Posterior cingulate gyrus (tissue), 11 donors: ENCODE results near the gene CACNA1B.
"Not testable (repeated sequence)": the region's sequence is repeated elsewhere in the genome, so short reads cannot be mapped to it uniquely, and the experiment has no call there.

Experiments used
- DNase-seq, 10 donors: peaks; one replicate each; pipeline versions ENCODE4 v3.0.0 to v3.0.0-alpha.2; 2020 to 2021; ENCODE audit warnings: mixed read lengths in 3 of 10
- intact Hi-C: fragments of 100-400 bp; cut with DNase I; formaldehyde crosslinking; loops from one replicate; pipeline ENCODE4 v1.15.1; 2023

CACNA1B gene

DNA sequence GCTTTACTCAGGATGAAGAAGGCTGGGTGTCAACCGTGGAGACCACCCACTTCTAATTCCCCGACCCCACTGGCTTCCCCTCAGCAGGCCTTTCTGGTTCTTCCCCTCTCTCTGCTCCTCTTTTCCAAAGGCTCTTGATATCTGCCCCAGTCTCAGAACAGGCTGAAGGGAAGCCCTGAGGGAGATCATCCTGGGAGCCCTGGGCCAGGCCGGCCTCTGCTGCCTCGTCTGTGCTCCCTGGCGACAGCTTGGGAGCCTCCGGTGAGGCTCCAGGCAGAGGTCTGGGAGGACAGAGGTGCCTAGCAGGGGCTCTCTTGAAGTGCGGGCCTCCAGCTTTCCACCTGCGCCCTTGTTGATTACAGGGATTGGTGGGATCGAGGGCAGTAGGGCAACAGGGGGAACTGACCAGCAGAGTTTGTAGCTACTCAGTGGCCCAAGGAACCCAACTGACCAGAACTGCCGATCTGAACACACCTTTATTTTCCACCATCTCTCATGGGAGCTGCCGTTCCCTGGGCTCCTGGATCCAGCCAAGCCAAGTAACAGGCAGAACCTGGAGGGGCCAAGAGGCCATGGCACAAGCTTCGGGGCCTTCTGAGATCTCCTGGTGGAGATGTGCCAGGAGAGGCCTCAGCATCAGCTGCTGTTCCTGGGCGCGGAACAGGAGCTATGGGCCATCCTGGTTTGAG is 198.5 kb downstream of the CACNA1B start:
- peak in 3 of 10 donors; percentile 8 to 67 (median 64) for DNase-seq
- intact Hi-C loops, result no loop called here

DNA sequence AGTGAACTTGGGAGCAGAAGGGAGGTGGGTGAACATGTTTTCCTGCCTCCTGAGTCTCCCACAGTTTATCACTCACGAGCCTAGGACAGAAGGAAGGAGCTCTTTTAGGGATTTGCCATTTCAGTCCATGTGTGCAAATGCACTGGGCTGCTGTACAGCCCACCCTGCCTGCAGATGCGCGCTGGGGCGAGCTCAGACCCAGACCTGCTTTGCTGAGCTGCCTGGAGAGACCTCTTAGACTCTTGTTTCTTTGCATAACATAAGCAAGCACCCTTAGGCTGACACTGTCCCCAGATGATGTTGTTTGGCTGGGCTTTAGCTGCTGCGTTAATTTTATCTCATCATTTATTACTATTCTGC is 199.0 kb downstream of the CACNA1B start:
- intact Hi-C loops, result no loop called here
- DNase-seq, result peak in 3 of 10 donors; percentile 7 to 70 (median 38)

DNA sequence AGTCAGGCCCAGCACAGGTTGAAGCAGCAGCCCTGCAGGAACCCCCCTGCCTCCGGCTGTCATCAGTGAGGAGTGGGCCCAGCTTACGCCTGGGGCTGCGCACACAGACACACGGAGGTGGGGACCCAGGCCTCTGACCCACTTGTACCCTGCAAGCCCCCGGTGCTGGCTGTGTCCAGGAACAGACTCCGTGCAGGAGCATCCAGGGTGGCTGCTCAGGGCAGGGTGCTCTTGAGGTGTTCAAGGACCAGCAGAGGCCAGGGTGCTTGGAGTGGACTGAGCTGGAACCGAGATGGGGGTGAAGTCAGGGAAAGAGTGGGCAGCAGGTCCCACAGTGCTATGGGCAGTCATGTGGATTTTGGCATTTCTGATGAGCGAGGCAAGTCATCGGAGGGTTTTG is 199.5 kb downstream of the CACNA1B start:
- intact Hi-C loops, result no loop called here
- DNase-seq, result peak in 2 of 10 donors; percentile 56 to 73

- intact Hi-C loops, result no loop called here
- peak in 2 of 10 donors; percentile 33 to 58 for DNase-seq
Observed at GRCh38 chr9:138077898-138078540, 200.4 kb downstream of the CACNA1B start.

DNA sequence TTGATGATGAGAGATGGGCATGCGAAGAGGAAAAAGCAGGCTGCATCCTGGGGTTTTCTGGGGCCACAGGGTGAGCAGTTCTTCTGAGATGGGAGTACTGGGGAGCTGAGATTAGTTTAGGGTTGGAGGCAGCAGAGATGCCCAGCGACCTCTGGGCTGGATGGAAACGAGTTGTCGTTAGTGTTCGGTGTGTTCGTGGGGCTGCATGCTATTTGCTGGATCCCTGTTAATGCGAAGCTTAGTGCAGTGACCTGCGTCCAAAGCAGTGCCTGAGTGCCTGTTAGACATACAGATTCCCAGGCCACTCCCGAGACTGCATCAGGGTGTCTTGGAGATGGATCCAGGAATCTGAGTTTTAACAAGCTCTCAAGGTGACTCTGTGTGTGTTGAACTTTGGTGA is 201.3 kb downstream of the CACNA1B start:
- DNase-seq, result peak in 1 of 10 donors; percentile 20
- intact Hi-C loops, result no loop called here

GRCh38 chr9:138080979-138081378 is 203.4 kb downstream of the CACNA1B start:
- intact Hi-C loops, result no loop called here
- DNase-seq, result peak in 2 of 10 donors; percentile 8 to 44

DNA sequence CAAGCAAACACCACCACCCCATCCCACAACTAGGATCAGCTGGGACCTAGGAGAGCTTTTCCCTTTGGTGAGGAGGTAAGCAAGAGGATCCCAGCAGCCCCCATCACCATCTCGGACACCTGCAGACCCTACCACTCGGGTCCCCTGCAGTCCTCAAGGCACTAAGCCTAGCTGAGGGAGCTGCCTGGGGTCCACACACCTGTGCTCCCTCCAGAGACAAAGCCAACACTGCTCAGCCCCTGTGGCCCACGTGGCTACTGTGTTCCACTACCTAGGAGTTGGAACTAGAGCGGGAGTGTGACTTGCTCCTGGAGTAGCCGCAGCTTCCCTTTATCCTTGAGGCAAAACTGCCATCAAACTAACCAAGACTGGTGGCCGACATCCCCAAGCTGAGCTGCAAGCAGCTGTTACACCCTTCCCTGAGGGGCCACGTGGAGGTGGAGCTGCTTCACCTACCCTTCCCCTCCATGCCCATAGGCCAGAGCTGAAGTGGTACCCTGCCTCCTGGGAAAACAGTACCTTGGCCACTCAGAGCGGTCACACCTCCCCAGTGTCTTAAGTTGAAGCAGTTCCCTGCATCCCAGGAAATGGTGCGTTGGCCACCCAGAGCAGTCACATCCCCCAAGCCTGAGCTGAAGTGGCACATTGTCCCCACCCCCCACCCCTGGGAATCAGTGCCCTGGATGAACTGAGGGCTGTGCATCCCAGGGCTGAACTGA is 205.5 kb downstream of the CACNA1B start:
- intact Hi-C loops, result no loop called here
- DNase-seq, result peak in 5 of 10 donors; percentile 2 to 61 (median 10)

GRCh38 chr9:138083873-138084272 is 206.3 kb downstream of the CACNA1B start:
- peak in 2 of 10 donors; percentile 1 to 56 for DNase-seq
- intact Hi-C loops, result no loop called here

- DNase-seq, result no peak
- intact Hi-C loops, result no loop called here
Observed at GRCh38 chr9:138085568-138085967, 208.0 kb downstream of the CACNA1B start.

DNA sequence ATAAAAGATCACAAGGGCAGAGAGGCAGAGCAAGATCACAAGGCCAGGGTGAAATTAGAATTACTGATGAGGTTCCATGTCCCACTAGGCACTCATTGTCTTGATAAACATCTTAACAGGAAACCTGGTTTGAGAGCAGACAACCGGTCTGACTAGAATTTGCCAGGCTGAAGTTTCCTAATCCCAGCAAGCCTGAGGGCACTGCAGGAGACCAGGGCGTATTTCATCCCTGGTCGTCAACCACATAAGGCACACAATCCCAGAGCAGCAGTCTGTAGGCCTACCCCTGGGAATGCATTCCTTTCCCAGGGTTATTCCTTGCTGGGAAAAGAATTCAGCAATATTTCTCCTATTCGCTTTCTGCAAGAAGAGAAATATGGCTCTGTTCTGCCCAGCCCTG is 214.5 kb downstream of the CACNA1B start:
- intact Hi-C loops, DNase-seq: not testable (repeated sequence)

GRCh38 chr9:138094028-138094427 is 216.4 kb downstream of the CACNA1B start:
- intact Hi-C loops, result no loop called here
- no peak for DNase-seq

DNA sequence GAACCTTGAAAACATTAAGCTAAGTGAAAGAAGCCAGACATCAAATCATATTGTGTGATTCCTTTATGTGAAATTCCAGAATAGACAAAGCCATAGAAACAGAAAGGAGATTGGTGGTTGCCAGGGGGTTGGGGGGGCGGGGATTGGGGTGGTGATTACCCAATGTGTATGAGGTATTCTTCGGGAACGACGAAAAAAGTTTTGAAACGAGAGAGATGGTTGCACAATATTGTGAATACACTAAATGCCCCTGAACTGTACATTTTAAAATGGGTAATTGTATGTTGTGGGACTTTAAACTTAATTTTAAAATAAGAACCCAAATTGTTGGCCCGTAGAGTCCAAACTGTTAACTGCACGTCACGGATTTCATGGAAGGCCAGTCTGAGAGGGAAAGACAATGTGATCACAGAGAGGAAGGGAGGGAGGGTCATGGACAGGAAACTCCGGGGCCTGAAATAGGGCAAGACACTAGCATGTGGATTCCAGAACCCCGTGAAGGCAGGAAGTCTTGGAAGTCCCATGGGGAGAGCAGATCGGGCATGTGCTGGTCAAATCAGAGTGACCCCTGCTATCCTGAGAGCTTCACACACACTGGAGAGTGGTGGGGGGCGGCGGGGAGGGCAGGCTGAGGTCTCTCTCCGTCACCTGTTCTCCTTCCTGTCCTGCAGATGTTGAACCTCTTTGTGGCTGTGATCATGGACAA is 218.4 kb downstream of the CACNA1B start:
- DNase-seq, result peak in 1 of 10 donors; percentile 1
- intact Hi-C loops, result no loop called here

- peak in 2 of 10 donors; percentile 9 to 50 for DNase-seq
- intact Hi-C loops, result no loop called here
Observed at GRCh38 chr9:138096519-138096845, 218.9 kb downstream of the CACNA1B start.

DNA sequence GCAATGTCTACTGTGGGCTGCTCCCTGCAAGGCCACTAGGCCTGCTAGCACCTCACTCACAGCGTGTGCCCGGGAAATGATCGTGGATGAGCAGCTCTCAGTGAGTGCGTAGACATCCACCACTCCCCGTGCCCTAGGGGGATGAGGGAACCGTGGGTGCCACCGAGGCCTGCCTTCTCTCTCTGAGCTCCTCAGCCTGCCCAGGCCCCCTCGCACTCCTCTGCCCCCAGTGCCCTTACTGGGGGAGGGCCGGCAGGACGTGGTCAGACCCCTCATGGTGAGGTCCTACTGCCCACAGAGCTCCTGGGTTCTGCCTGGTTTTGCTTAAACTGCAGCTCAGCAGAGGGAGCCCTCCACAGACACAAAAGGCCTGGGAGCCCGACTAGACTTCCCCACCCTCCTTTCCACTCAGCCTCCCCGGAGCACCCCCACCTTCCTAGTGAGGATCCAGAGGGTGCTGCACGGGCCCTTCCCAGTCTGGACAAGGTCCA is 220.0 kb downstream of the CACNA1B start:
- peak in 4 of 10 donors; percentile 6 to 86 (median 52) for DNase-seq
- intact Hi-C loops, result no loop called here

GRCh38 chr9:138098116-138098907 is 220.7 kb downstream of the CACNA1B start:
- DNase-seq, result peak in 4 of 10 donors; percentile 5 to 73 (median 38)
- intact Hi-C loops, result no loop called here

DNA sequence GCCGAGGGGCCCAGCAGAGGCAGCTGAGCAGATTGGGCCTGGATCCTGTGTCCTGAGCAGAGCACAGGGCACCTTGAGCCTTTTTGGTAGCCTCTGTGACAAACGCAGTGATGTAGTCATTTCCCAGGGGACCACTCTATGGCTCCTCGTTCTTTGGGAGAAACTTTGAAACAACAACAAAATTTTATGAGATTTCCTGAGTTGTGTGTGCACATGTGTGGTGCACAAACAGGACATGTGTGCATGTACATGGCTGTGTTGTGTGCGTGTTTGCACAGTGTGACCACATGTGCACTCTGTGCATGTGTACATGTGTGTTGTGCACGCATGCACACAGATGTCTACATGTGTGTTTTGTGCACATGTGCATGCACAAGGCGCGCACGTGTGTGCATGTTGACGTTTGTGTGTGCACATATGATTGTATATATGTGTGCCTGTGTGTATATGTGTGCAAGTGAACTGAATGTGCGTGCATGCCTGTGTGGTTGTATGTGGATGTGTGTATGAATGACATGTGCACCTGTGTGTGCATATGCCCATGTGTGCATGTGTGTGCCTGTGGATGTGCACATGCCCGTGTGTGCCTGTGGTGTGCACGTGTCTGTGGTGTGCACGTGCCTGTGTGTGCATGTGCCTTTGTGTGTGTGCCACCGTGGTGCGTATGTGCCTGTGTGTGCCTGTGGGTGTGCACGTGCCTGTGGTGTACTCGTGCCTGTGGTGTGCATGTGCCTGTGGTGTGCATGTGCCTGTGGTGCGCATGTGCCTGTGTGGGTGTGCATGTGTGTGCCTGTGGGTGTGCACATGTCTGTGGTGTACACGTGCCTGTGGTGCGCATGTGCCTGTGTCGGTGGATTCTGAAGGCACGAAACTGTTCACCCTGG is 221.6 kb downstream of the CACNA1B start:
- intact Hi-C loops, result no loop called here
- DNase-seq, result peak in 4 of 10 donors; percentile 1 to 81 (median 50)

DNA sequence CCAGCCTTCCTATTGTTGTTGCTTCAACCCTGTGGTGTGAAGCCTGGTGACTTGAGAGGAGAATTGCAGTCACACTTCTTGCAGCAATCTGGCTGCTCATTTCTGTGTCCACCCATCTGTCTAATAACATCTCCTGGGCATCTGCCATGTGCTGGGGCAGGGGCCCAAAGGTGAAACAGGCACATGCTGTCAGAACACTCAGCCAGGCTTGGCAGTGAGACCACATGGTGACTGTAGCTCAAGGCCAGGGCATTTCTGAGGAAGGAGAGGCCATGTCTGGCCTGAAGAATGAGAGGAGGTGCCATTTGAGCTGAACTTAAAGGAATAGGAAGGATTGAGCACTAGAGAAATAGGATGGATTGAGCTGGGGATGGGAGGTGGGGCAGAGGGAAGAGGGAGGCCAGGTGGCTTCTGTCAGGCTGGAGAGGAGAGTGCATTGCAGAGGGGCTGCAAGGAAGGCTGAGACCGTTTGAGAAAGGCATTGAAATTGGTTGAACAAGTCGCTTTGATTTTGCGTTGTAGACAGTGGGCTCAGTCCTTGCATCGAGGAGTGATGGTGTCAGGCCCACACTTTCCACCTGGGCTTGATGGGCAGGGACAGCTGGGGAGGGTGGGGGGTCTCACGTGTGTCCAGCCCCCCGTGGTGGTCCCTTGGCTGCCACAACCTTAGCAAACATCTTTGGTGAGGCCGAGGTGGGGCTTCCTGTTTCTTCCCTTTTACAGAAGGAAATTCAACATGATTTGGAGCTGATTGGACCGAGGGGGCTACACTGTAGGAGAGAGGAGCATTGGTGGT is 222.4 kb downstream of the CACNA1B start:
- no peak for DNase-seq
- intact Hi-C loops, result no loop called here

GRCh38 chr9:138100711-138101350 is 223.2 kb downstream of the CACNA1B start:
- intact Hi-C loops, result no loop called here
- DNase-seq, result peak in 3 of 10 donors; percentile 9 to 79 (median 77)
